ENCODE results near the gene SLC44A1.

- no peak for TF ChIP-seq EZH2 (IDR thresholded peaks at IDR 0.05; ENCODE audit: insufficient read depth, poor library complexity, severe bottlenecking)
- no peak for TF ChIP-seq EZH2phosphoT487 (IDR thresholded peaks at IDR 0.05; ENCODE audit: insufficient read depth, low read depth)
These were observed 3.0 kb upstream of the SLC44A1 start for GRCh38 chr9:105241356-105242043.

Data from GM23248 (cell line).